ENCODE data around the gene PRPF8. TPM values are rescaled to one million over a fixed set of nuclear protein-coding genes. Genes with fewer than 3 reads are reported as not detected.

PRPF8 gene
- total RNA-seq, 1 experiment from 2014 or later: 296 TPM

DNA sequence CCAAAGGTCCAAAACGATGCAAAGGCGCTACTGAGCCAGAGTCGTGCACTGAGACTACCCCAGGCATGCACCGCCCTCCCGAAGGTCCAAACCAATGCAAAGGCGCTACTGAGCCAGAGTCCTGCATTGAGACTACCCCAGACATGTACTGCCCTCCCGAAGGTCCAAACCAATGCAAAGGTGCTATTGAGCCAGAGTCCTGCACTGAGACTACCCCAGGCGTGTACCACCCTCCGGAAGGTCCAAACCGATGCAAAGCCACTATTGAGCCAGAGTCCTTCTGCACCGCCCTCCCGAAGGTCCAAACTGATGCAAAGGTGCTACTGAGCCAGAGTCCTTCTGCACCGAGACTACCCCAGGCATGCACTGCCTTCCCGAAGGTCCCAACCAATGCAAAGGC is 83.1 kb downstream of the PRPF8 start:
- Histone ChIP-seq H3K27me3 (ENCODE audit: control insufficient read depth, insufficient read depth, low read length) (no peaks in the 10 kb centered on the region), H3K4me1 (ENCODE audit: control insufficient read depth, insufficient read depth, low read length) (no peaks in the 10 kb centered on the region), H3K4me3 (ENCODE audit: low read depth in 2 of 2, low read length in 2 of 2) (no peak overlapping the region), H3K9me3 (ENCODE audit: control insufficient read depth, insufficient read depth, low read depth, low read length) (no peaks in the 10 kb centered on the region), H3K27ac (ENCODE audit: low read length) (no peak overlapping the region), H3K36me3 (ENCODE audit: control insufficient read depth, insufficient read depth, low read length) (no peaks in the 10 kb centered on the region)
- POLR2A ChIA-PET: no interaction called here
- intact Hi-C loops (cut with micrococcal nuclease; ENCODE audit: unreplicated experiment) (no loop called here), in situ Hi-C loops (cut with HindIII; ENCODE audit: low pct_unique_long_range_greater_than_20kb, low sequenced_read_pairs) (no loop called here)
- no peak for ATAC-seq
- BruUV-seq (replicated peaks): no TSS peak
- no peak for TF ChIP-seq TCF7L2 (IDR thresholded peaks at IDR 0.05; ENCODE audit: low read depth, low read length)
- TF ChIP-seq, protein P1, sequence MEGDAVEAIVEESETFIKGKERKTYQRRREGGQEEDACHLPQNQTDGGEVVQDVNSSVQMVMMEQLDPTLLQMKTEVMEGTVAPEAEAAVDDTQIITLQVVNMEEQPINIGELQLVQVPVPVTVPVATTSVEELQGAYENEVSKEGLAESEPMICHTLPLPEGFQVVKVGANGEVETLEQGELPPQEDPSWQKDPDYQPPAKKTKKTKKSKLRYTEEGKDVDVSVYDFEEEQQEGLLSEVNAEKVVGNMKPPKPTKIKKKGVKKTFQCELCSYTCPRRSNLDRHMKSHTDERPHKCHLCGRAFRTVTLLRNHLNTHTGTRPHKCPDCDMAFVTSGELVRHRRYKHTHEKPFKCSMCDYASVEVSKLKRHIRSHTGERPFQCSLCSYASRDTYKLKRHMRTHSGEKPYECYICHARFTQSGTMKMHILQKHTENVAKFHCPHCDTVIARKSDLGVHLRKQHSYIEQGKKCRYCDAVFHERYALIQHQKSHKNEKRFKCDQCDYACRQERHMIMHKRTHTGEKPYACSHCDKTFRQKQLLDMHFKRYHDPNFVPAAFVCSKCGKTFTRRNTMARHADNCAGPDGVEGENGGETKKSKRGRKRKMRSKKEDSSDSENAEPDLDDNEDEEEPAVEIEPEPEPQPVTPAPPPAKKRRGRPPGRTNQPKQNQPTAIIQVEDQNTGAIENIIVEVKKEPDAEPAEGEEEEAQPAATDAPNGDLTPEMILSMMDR (IDR thresholded peaks at IDR 0.05): no peak
- no peak for TF ChIP-seq SIN3A (IDR thresholded peaks at IDR 0.05; ENCODE audit: borderline replicate concordance, insufficient read depth, low read depth, low read length)
- TF ChIP-seq POLR2AphosphoS5 (IDR thresholded peaks at IDR 0.05; ENCODE audit: low read depth, low read length): no peak
- TF ChIP-seq, protein P2, sequence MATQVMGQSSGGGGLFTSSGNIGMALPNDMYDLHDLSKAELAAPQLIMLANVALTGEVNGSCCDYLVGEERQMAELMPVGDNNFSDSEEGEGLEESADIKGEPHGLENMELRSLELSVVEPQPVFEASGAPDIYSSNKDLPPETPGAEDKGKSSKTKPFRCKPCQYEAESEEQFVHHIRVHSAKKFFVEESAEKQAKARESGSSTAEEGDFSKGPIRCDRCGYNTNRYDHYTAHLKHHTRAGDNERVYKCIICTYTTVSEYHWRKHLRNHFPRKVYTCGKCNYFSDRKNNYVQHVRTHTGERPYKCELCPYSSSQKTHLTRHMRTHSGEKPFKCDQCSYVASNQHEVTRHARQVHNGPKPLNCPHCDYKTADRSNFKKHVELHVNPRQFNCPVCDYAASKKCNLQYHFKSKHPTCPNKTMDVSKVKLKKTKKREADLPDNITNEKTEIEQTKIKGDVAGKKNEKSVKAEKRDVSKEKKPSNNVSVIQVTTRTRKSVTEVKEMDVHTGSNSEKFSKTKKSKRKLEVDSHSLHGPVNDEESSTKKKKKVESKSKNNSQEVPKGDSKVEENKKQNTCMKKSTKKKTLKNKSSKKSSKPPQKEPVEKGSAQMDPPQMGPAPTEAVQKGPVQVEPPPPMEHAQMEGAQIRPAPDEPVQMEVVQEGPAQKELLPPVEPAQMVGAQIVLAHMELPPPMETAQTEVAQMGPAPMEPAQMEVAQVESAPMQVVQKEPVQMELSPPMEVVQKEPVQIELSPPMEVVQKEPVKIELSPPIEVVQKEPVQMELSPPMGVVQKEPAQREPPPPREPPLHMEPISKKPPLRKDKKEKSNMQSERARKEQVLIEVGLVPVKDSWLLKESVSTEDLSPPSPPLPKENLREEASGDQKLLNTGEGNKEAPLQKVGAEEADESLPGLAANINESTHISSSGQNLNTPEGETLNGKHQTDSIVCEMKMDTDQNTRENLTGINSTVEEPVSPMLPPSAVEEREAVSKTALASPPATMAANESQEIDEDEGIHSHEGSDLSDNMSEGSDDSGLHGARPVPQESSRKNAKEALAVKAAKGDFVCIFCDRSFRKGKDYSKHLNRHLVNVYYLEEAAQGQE (IDR thresholded peaks at IDR 0.05; ENCODE audit: insufficient read depth in 1 of 2, low read depth in 2 of 2, low read length in 1 of 2): no peak
- no peak for DNase-seq (ENCODE audit: low read depth, low spot score)
- CTCF ChIA-PET: no interaction called here

Other genes starting within 250 kb of the PRPF8 start
- gene CRK, start 228.6 kb downstream of the PRPF8 start, total RNA-seq (2021; ENCODE audit: unreplicated experiment): 67.0 TPM
- gene MYO1C, start 192.2 kb downstream of the PRPF8 start, total RNA-seq (2021; ENCODE audit: unreplicated experiment): 251 TPM
- gene INPP5K, start 168.3 kb downstream of the PRPF8 start, total RNA-seq (2021; ENCODE audit: unreplicated experiment): 21.3 TPM
- 64.5 TPM for gene PITPNA, start 122.1 kb downstream of the PRPF8 start, total RNA-seq (2021; ENCODE audit: unreplicated experiment)
- gene SLC43A2, start 56.0 kb downstream of the PRPF8 start, total RNA-seq (2021; ENCODE audit: unreplicated experiment): 23.3 TPM
- 6.6 TPM for gene SCARF1, start 39.1 kb downstream of the PRPF8 start, total RNA-seq (2021; ENCODE audit: unreplicated experiment)
- gene RILP, start 35.0 kb downstream of the PRPF8 start, total RNA-seq (2021; ENCODE audit: unreplicated experiment): 20.8 TPM
- gene TLCD2, start 25.5 kb upstream of the PRPF8 start, total RNA-seq (2021; ENCODE audit: unreplicated experiment): 7.0 TPM
- 29.5 TPM for gene WDR81, start 39.8 kb upstream of the PRPF8 start, total RNA-seq (2021; ENCODE audit: unreplicated experiment)
- gene SERPINF2, start 58.0 kb upstream of the PRPF8 start, total RNA-seq (2021; ENCODE audit: unreplicated experiment): 0.77 TPM
- gene SERPINF1, start 77.2 kb upstream of the PRPF8 start, total RNA-seq (2021; ENCODE audit: unreplicated experiment): 4.6 TPM
- gene SMYD4, start 145.0 kb upstream of the PRPF8 start, total RNA-seq (2021; ENCODE audit: unreplicated experiment): 17.1 TPM
- 150 TPM for gene RPA1, start 145.1 kb upstream of the PRPF8 start, total RNA-seq (2021; ENCODE audit: unreplicated experiment)